ENCODE measurements around the gene TMPRSS3.

Gene TMPRSS3

GRCh38 chr21:42427809-42428419, 32.1 kb upstream of the TMPRSS3 start:
- no peak for DNase-seq (ENCODE audit: low read depth, low spot score)

- DNase-seq (ENCODE audit: low read depth, low spot score), result no peak
These were observed 31.1 kb upstream of the TMPRSS3 start for GRCh38 chr21:42426876-42427480.

GRCh38 chr21:42426424-42426823, 30.6 kb upstream of the TMPRSS3 start:
- DNase-seq (ENCODE audit: low read depth, low spot score), result no peak

GRCh38 chr21:42425591-42425990, 29.7 kb upstream of the TMPRSS3 start:
- DNase-seq (ENCODE audit: low read depth, low spot score), result no peak

- DNase-seq (ENCODE audit: low read depth, low spot score), result no peak
These were observed 29.2 kb upstream of the TMPRSS3 start for GRCh38 chr21:42424914-42425541.

- DNase-seq (ENCODE audit: low read depth, low spot score), result no peak
These were observed 27.8 kb upstream of the TMPRSS3 start for GRCh38 chr21:42423685-42424084.

- DNase-seq (ENCODE audit: low read depth, low spot score), result no peak
These were observed 27.4 kb upstream of the TMPRSS3 start for GRCh38 chr21:42423197-42423675.

- no peak for DNase-seq (ENCODE audit: low read depth, low spot score)
These were observed 25.4 kb upstream of the TMPRSS3 start for GRCh38 chr21:42421018-42421793.

- DNase-seq (ENCODE audit: low read depth, low spot score), result no peak
These were observed 24.0 kb upstream of the TMPRSS3 start for GRCh38 chr21:42419845-42420244.

GRCh38 chr21:42418886-42419285, 23.0 kb upstream of the TMPRSS3 start:
- DNase-seq (ENCODE audit: low read depth, low spot score), result no peak

GRCh38 chr21:42417533-42417932, 21.7 kb upstream of the TMPRSS3 start:
- DNase-seq (ENCODE audit: low read depth, low spot score), result no peak

GRCh38 chr21:42414928-42415769, 19.3 kb upstream of the TMPRSS3 start:
- no peak for DNase-seq (ENCODE audit: low read depth, low spot score)

GRCh38 chr21:42414553-42414927, 18.7 kb upstream of the TMPRSS3 start:
- DNase-seq (ENCODE audit: low read depth, low spot score), result no peak

- no peak for DNase-seq (ENCODE audit: low read depth, low spot score)
These were observed 18.2 kb upstream of the TMPRSS3 start for GRCh38 chr21:42414066-42414465.

GRCh38 chr21:42413500-42413899, 17.6 kb upstream of the TMPRSS3 start:
- no peak for DNase-seq (ENCODE audit: low read depth, low spot score)

- DNase-seq (ENCODE audit: low read depth, low spot score), result no peak
These were observed 17.2 kb upstream of the TMPRSS3 start for GRCh38 chr21:42413093-42413492.

GRCh38 chr21:42412636-42412933, 16.7 kb upstream of the TMPRSS3 start:
- no peak for DNase-seq (ENCODE audit: low read depth, low spot score)

GRCh38 chr21:42411891-42412635, 16.2 kb upstream of the TMPRSS3 start:
- DNase-seq (ENCODE audit: low read depth, low spot score), result no peak

GRCh38 chr21:42411197-42411869, 15.5 kb upstream of the TMPRSS3 start:
- no peak for DNase-seq (ENCODE audit: low read depth, low spot score)

- DNase-seq (ENCODE audit: low read depth, low spot score), result no peak
These were observed 13.5 kb upstream of the TMPRSS3 start for GRCh38 chr21:42409366-42409765.
